Measurements from ENCODE around the gene ARHGAP8.

Gene ARHGAP8

DNA sequence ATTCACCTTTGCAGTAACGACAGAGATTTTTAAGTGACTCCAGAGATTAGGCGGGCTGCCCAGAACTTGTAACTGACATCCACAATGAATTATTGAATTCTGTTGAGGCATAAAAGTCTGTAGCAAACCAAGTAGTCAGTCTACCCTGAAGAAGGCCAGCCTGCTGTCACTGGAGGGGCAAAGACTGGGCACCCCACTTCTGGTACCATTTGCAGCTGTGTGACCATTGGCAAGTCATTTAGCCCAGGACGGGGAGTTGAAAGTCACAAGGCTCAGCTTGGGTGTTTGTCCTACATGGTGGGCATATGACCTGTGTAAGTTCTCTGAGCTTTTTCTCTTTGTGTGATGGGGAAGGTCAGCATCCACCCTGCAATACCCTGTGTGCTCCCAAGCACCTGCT, 119.4 kb downstream of the ARHGAP8 start:
- H3K4me3 ChIP-seq (ENCODE audit: low read depth, low read length) = no peak overlapping the region
- no peak for DNase-seq (ENCODE audit: low read depth)
- TF ChIP-seq, protein P1, sequence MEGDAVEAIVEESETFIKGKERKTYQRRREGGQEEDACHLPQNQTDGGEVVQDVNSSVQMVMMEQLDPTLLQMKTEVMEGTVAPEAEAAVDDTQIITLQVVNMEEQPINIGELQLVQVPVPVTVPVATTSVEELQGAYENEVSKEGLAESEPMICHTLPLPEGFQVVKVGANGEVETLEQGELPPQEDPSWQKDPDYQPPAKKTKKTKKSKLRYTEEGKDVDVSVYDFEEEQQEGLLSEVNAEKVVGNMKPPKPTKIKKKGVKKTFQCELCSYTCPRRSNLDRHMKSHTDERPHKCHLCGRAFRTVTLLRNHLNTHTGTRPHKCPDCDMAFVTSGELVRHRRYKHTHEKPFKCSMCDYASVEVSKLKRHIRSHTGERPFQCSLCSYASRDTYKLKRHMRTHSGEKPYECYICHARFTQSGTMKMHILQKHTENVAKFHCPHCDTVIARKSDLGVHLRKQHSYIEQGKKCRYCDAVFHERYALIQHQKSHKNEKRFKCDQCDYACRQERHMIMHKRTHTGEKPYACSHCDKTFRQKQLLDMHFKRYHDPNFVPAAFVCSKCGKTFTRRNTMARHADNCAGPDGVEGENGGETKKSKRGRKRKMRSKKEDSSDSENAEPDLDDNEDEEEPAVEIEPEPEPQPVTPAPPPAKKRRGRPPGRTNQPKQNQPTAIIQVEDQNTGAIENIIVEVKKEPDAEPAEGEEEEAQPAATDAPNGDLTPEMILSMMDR (IDR thresholded peaks at IDR 0.05; ENCODE audit: control insufficient read depth, extremely low read depth, insufficient read depth) = no peak

DNA sequence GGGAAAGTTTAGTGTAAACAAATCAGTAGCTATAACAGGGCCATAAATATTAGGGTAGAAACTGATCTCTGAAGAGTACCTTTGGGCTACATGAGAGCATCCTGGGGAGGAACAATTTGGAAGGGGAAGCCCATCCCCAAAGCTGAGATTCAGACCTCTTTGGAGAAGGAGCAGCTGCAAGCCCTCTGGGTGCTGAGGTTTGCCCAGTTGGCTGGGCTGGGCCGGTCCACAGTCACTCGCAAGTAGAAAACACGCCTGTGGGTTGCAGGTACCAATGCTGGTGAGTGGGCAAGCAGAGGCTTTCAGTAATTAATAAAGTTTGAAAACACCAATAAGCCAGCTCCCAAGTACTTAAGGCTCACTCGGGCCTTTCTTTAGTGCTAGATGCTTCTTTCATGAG, 124.5 kb downstream of the ARHGAP8 start:
- H3K4me3 ChIP-seq (ENCODE audit: low read depth, low read length) = no peak overlapping the region
- DNase-seq (ENCODE audit: low read depth) = no peak
- TF ChIP-seq, protein P1 (IDR thresholded peaks at IDR 0.05; ENCODE audit: control insufficient read depth, extremely low read depth, insufficient read depth) = no peak

GRCh38 chr22:44878483-44879300, 126.3 kb downstream of the ARHGAP8 start:
- no peak for DNase-seq (ENCODE audit: low read depth)
- TF ChIP-seq, protein P1 (IDR thresholded peaks at IDR 0.05; ENCODE audit: control insufficient read depth, extremely low read depth, insufficient read depth) = no peak
- no peak overlapping the region for H3K4me3 ChIP-seq (ENCODE audit: low read depth, low read length)

DNA sequence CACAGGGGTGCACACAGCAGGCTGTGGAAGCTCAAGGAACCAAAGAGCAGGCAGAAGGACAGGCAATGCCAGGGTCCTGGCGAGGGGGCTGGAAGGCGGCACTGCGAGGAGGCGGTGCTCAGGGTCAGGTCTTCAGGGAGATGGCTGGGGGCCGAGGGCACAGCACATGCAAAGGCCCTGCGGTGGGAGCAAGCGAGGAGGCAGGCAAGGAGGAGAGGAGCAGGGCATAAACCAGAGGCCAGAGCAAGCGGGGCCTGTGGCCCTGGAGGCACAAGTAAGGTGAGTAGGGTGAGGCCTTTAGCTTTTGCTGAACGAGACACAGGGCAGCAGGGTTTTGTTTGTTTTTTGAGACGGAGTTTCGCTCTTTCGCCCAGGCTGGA, 126.9 kb downstream of the ARHGAP8 start:
- TF ChIP-seq, protein P1 (IDR thresholded peaks at IDR 0.05; ENCODE audit: control insufficient read depth, extremely low read depth, insufficient read depth) = no peak
- H3K4me3 ChIP-seq (ENCODE audit: low read depth, low read length) = no peak overlapping the region
- DNase-seq (ENCODE audit: low read depth) = no peak

GRCh38 chr22:44880610-44881290, 128.4 kb downstream of the ARHGAP8 start:
- TF ChIP-seq, protein P1 (IDR thresholded peaks at IDR 0.05; ENCODE audit: control insufficient read depth, extremely low read depth, insufficient read depth) = no peak
- DNase-seq (ENCODE audit: low read depth) = no peak

DNA sequence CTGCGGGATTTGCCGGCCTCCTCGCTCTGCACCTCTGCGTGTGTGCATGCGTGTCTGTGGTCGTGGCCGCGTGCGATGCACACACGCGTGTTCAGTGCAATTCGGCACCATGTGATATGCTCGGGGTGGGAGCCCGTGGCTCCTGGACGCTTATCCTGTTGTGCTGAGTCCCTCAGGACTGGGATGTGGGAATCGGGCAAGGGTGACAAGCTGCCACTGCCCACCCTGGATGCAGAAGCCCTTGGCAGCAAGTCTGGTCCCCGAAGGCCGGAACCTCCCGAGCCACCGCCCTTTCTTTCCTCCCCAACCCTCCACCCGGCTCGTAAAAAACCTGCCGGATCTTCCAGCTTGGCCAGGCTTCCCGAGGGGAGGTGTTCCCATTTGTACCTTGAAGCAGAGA, 129.2 kb downstream of the ARHGAP8 start:
- no peak overlapping the region for H3K4me3 ChIP-seq (ENCODE audit: low read depth, low read length)
- TF ChIP-seq, protein P1 (IDR thresholded peaks at IDR 0.05; ENCODE audit: control insufficient read depth, extremely low read depth, insufficient read depth) = no peak
- DNase-seq (ENCODE audit: low read depth) = no peak

More at GRCh38 chr22:44880610-44881290, 128.4 kb downstream of the ARHGAP8 start:
- no peak overlapping the region for H3K4me3 ChIP-seq (ENCODE audit: low read depth, low read length)

Measured in LNCaP clone FGC (cell line).